Occipital lobe (tissue), 2 donors: ENCODE data around the gene AXL. TPM values are rescaled to one million over a fixed set of nuclear protein-coding genes. Genes with fewer than 3 reads are reported as not detected.
"Not testable (repeated sequence)": the region's sequence is repeated elsewhere in the genome, so short reads cannot be mapped to it uniquely, and the experiment has no call there.

Experiments
- DNase-seq: peaks from one replicate; lab custom pipeline; 2025; lab: John Stamatoyannopoulos, UW
- total RNA-seq: library from RNA; depleted of rRNA; stranded (reverse); fragments of >200 nt; gene quantifications from one replicate; pipeline ENCODE4 v1.2.3, GENCODE V29; 2014

Gene AXL
- total RNA-seq, 1 donor from 2014 or later: 9.2 TPM

GRCh38 chr19:41206456-41206855 is 12.6 kb upstream of the AXL start:
- no peak for DNase-seq

DNA sequence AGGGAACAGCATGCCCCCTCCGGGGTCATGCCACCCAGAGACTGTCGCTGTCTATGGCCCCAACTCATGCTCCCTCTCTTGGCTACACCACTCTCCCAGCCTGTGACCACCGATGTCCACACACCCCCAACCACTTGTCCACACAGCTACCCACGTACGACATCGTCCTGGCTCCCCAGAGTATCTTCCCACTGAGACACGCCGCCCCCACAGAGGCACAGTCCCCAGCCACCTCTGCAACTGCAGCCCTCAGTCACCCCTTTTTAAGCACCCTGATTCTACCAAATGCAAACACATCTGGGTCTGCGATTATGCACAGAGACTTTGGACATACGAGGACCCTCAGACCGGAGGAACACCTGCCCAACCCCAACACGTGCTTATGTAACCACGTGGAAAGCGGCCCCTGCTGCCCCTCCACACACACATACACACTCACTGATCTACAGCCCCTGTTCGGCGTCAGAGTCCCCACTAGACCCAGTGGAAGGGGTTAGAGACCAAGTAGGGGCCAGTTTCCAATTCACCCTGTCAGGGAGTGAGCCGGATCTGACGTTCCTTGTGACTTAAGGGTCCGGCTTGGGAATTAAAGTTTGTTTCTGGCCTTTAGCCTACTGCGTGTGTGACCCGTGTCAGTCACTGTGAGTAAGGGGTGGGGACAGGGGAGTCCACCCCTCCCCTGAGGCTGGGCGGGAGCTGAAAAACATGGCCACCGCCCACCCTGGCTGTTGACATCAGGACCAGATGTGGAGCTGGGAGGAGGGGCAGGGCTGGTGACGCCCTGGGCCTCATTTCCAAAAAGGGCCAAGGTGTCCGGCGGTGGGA is 11.9 kb upstream of the AXL start:
- no peak for DNase-seq

DNA sequence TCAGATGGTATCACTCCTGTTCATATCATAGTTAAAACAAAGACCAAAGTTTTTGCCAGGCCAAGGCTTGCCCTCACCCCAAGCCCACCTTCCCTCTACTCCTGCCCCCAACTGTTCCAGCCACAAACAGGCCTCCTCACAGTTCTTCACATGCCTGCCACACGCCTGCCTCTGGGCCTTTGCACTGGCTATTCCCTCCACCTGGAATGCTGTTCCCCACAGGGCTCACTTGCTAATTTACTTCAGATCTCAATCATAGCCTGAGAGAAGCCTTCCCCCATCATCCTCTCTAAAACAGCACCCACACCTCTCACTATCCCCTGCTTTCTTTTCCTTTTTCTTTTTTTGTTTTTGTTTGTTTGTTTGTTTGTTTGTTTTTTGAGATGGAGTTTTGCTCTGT is 4.9 kb upstream of the AXL start:
- no peak for DNase-seq

DNA sequence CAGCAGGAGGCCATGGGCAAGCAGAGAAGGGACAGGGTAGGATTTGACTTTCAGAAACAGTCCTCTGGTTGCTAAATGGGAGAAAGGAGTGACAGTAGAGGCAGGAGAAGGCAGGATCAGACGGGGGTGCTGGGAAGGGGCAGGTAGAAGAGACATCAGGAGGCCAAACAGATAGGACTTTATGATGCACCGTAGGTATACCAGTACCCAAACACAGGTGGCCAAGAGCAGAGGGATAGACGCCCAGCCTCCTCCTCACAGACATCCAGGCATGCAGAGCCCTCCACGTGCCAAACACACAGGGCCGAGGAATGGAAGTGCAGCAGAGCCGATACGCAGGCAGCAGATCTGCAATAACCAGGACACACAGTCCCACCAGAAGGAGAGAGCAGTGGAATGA is 1.3 kb upstream of the AXL start:
- DNase-seq: no peak

- no peak for DNase-seq
Observed at GRCh38 chr19:41218249-41218614, 791 bp upstream of the AXL start.

GRCh38 chr19:41219924-41220567 is 1.0 kb downstream of the AXL start:
- DNase-seq: no peak

DNA sequence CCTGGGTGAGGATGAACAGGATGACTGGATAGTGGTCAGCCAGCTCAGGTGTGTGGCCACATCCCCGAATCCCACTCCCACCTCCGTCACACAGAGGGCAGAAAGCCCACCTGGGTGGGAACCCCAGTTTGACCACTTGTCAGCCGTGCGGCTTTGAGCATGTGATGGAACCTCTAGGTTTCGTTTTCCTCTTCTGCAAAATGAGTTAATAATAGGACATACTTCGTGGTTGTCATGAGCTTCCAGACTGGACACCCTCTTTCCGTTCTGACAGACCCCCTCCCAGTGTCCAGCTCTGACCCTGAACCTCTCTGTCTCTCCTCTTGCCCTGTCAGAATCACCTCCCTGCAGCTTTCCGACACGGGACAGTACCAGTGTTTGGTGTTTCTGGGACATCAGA is 1.8 kb downstream of the AXL start:
- no peak for DNase-seq

DNA sequence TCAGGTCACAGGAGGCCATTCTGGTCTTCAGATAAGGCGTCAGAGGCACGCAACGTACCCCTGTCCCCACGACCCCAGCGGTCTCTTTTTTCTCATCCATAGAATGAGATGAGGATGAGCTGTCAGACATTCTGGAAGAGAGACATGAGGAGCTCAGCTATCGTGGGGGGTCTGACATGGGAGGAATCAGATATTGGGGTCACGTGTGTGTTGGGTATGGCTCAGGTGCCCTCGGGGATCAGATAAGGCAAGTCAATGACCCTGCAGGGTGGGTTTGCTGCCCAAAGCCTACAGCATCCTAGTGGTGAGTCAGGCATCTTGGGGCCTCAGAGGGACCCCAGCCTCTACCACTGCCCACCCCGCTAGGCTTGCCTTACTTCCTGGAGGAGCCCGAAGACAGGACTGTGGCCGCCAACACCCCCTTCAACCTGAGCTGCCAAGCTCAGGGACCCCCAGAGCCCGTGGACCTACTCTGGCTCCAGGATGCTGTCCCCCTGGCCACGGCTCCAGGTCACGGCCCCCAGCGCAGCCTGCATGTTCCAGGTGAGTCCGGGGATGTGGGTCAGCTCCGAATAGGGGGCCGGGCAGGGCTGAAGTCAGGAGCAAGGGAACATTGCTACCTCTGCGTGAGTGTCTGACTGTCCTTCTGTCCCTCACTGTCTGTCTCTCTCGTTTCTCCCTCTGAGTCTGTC is 2.6 kb downstream of the AXL start:
- DNase-seq: no peak

- no peak for DNase-seq
Observed at GRCh38 chr19:41222240-41222639, 3.2 kb downstream of the AXL start.

- DNase-seq: no peak
Observed at GRCh38 chr19:41223431-41224234, 4.6 kb downstream of the AXL start.

GRCh38 chr19:41224632-41225031 is 5.6 kb downstream of the AXL start:
- no peak for DNase-seq

GRCh38 chr19:41225238-41226052 is 6.4 kb downstream of the AXL start:
- DNase-seq: no peak

DNA sequence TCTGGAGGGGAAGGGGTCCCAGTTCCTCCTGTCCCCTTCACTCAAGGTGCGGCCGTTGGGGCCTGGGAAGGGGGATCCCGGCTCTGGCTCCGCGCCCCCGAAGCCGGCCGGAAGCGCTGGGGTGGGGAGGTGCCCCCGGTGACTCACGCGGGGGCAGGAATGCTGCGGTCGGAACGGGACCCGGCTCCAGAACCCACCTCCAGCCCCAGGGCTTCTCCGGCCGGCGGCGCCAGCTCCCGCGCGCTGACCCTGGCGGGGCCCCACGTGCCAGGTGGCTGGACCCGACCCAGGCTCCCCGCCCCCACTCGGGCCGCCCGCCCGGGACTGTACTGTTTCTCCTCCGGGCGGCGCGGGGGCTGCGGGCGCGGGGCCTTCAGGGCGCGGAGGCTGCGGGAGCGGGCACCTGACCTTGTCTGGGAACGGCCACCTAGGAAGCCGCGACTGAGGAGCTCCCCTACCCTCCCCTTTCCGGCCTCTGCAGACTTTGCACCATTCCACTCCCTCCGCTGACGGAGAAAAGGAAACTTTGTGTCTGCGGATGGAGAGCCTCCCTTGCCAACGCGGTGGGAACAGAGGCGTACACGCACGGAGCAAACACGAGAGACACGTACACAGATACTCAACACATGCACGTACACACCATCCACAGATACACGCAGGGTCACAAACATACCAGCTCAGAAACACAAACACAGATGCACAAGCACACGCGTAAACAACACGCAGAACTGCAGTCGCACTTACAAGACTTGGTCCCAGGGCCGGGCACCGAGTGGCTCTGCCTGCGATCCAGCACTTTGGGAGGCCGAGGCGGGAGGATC is 7.2 kb downstream of the AXL start:
- peak; percentile 14 for DNase-seq

DNA sequence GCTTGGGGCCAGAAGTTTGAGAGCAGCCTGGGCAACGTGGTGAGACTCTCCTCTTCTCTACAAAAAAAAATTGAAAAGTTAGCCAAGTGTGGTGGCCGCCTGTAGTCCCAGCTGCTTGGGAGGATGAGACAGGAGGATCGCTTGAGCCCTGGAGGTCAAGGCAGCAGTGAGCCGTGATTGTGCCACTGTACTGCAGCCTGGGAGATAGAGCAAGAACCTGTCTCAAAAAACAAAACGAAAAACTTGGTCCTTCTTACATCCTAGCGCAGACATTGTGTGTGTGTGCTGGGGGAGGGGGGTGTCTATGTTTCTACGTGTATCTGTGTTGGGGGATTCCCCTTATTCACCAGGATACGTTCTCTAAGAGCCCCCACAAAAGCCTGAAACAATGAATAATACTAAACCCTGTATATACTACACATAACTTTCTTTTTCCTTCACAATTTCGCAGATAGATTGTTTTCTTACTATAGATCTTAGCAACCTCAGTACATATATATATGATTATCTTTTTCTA is 7.9 kb downstream of the AXL start:
- DNase-seq: no peak

DNA sequence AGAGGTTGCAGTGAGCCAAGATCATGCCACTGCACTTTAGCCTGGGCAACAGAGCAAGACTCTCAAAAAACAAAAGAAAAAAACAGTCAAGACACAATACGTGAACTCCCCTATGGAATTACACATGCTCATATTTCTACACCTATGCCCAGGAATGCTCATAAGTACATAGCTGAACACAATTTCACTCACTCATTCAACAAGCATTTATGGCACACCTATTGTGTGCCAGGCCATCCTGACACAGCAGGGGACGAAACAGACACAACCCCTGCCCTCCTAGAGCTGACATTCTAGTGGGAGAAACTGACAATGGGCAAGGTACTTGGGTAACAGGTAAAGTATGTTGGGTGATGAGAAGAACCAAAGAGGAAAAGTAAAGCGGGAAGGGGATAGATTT is 9.5 kb downstream of the AXL start:
- DNase-seq: no peak

GRCh38 chr19:41229338-41229737 is 10.3 kb downstream of the AXL start:
- DNase-seq: not testable (repeated sequence)

DNA sequence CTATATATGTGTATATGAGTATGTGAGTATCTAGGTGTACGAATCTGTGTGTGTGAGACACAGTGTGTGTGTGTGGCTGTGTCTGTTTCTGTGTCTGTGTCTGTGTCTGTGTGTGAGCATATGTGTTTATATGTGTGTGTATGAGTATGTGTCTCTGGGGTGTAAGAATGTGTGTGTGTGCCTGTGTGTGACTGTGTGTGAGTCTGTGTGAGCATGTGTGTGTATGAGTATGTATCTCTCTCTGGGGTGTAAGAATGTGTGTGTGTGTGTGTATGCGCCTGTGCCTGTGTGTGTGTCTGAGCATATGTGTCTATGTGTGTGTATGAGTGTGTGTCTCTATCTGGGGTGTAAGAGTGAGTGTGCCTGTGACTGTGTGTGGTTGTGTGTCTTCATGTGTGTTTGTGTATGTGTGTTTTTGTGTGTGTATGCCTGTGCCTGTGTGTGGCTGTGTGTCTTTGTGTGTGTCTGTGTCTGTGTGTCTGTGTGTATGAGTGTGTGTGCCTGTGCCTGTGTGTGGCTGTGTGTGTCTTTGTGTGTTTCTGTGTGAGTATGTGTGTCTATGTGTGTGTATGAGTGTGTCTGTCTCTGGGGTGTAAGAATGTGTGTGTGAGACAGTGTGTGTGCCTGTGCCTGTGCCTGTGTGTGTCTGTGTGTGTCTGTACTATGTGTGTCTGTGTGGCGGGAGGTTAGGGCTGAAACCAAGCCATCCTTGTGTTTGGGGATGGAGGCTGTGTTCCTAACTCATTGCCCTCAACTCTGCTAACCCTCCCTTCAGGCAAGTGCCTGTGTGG is 11.2 kb downstream of the AXL start:
- DNase-seq: no peak

DNA sequence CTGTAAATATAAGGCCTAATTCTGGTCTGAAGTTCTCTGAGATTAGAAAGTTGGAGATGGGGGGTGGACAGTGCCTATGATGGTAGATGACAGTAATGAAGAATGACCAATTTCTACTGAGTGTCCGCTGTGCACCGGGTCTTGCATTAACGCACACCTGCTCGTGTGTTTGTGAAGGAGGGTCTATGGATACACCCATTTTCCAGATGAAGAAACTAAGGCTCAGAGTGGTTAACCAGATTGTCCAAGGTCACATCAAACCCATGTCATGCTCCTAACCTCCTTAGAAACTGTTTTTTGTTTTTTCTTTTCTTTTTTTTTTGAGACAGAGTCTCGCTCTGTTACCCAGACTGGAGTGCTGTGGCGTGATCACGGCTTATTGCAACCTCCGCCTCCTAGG is 13.7 kb downstream of the AXL start:
- DNase-seq: no peak

GRCh38 chr19:41233748-41234240 is 14.8 kb downstream of the AXL start:
- DNase-seq: no peak
